ENCODE data around the gene B4GALNT3.

Gene B4GALNT3

GRCh38 chr12:467591-467990 is 7.9 kb downstream of the B4GALNT3 start:
- no peak for DNase-seq (ENCODE audit: low read depth in 2 of 2)
- TF ChIP-seq CTCF (IDR thresholded peaks at IDR 0.05; ENCODE audit: low read depth, low read length) = no peak
- H3K4me3 ChIP-seq (replicated peaks in 1 of 2; ENCODE audit: low read depth in 2 of 2, low read length in 2 of 2) = no peak overlapping the region

- DNase-seq (ENCODE audit: low read depth in 2 of 2) = no peak
- no peak for TF ChIP-seq CTCF (IDR thresholded peaks at IDR 0.05; ENCODE audit: low read depth, low read length)
- no peak overlapping the region for H3K4me3 ChIP-seq (replicated peaks in 1 of 2; ENCODE audit: low read depth in 2 of 2, low read length in 2 of 2)
Measured at GRCh38 chr12:468671-469389, 9.1 kb downstream of the B4GALNT3 start.

GRCh38 chr12:470133-470532 is 10.4 kb downstream of the B4GALNT3 start:
- no peak for DNase-seq (ENCODE audit: low read depth in 2 of 2)
- no peak overlapping the region for H3K4me3 ChIP-seq (replicated peaks in 1 of 2; ENCODE audit: low read depth in 2 of 2, low read length in 2 of 2)
- no peak for TF ChIP-seq CTCF (IDR thresholded peaks at IDR 0.05; ENCODE audit: low read depth, low read length)

- DNase-seq (ENCODE audit: low read depth in 2 of 2) = no peak
- no peak overlapping the region for H3K4me3 ChIP-seq (replicated peaks in 1 of 2; ENCODE audit: low read depth in 2 of 2, low read length in 2 of 2)
- TF ChIP-seq CTCF (IDR thresholded peaks at IDR 0.05; ENCODE audit: low read depth, low read length) = no peak
Measured at GRCh38 chr12:473198-473597, 13.5 kb downstream of the B4GALNT3 start.

GRCh38 chr12:473863-474577 is 14.3 kb downstream of the B4GALNT3 start:
- peak in 1 of 2 donors; percentile 6 for DNase-seq (ENCODE audit: low read depth in 2 of 2)
- TF ChIP-seq CTCF (IDR thresholded peaks at IDR 0.05; ENCODE audit: low read depth, low read length) = no peak
- no peak overlapping the region for H3K4me3 ChIP-seq (replicated peaks in 1 of 2; ENCODE audit: low read depth in 2 of 2, low read length in 2 of 2)

GRCh38 chr12:475286-475685 is 15.5 kb downstream of the B4GALNT3 start:
- H3K4me3 ChIP-seq (replicated peaks in 1 of 2; ENCODE audit: low read depth in 2 of 2, low read length in 2 of 2) = no peak overlapping the region
- TF ChIP-seq CTCF (IDR thresholded peaks at IDR 0.05; ENCODE audit: low read depth, low read length) = no peak
- DNase-seq (ENCODE audit: low read depth in 2 of 2) = no peak
